NB4 (cell line): ENCODE measurements around the gene AFAP1L2.

Source experiments
- TF ChIP-seq, protein P1 (sequence below): IDR thresholded peaks from one replicate; pipeline ENCODE4 v1.5.1; 2012; ENCODE audit warnings: low read depth, low read length
- TF ChIP-seq, protein P2 (sequence below): IDR thresholded peaks from 2 replicates; pipeline ENCODE4 v1.6.1; 2011; ENCODE audit warnings: low read depth, low read length

DNA sequence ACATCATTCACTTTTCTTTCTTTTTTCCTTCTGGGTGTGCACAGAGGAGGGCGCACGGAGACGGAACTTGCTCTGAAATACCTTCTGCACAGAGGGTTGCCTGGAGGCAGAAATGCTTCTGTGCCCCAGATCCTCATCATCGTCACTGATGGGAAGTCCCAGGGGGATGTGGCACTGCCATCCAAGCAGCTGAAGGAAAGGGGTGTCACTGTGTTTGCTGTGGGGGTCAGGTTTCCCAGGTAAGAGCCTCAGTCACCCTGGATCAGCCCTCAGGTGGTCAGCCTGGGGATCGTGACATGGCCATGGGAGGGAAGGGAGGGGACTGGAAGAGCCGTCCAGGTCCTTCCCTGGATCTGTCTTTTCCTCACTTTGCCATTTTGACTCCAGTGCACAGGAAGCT is 131.6 kb downstream of the AFAP1L2 start:
- TF ChIP-seq, protein P1, sequence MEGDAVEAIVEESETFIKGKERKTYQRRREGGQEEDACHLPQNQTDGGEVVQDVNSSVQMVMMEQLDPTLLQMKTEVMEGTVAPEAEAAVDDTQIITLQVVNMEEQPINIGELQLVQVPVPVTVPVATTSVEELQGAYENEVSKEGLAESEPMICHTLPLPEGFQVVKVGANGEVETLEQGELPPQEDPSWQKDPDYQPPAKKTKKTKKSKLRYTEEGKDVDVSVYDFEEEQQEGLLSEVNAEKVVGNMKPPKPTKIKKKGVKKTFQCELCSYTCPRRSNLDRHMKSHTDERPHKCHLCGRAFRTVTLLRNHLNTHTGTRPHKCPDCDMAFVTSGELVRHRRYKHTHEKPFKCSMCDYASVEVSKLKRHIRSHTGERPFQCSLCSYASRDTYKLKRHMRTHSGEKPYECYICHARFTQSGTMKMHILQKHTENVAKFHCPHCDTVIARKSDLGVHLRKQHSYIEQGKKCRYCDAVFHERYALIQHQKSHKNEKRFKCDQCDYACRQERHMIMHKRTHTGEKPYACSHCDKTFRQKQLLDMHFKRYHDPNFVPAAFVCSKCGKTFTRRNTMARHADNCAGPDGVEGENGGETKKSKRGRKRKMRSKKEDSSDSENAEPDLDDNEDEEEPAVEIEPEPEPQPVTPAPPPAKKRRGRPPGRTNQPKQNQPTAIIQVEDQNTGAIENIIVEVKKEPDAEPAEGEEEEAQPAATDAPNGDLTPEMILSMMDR: no peak
- TF ChIP-seq, protein P2, sequence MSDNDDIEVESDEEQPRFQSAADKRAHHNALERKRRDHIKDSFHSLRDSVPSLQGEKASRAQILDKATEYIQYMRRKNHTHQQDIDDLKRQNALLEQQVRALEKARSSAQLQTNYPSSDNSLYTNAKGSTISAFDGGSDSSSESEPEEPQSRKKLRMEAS: no peak
